22Rv1 (cell line): ENCODE measurements around the gene TPSAB1.

Source experiments
- CTCF ChIP-seq: fragments of 450-650 bp; IDR thresholded peaks from 2 replicates; pipeline ENCODE4 v1.5.1; 2017; ENCODE audit warnings: mild to moderate bottlenecking
- ZFX ChIP-seq: fragments of 450-650 bp; IDR thresholded peaks from 2 replicates; pipeline ENCODE4 v1.6.1; 2017; ENCODE audit warnings: antibody characterized with exemption, borderline replicate concordance

GRCh38 chr16:1276580-1276878 is 36.0 kb downstream of the TPSAB1 start:
- no peak for TF ChIP-seq CTCF
- no peak for TF ChIP-seq ZFX
